Progenitor cell of endocrine pancreas (in vitro differentiated cells): ENCODE data around the gene BRD1. TPM values are rescaled to one million over a fixed set of nuclear protein-coding genes. Genes with fewer than 3 reads are reported as not detected.

Source experiments
- DNase-seq: peaks from one replicate; pipeline ENCODE4 v3.0.0; 2021; ENCODE audit warnings: low spot score; ENCODE audit not compliant: unreplicated experiment
- H3K27ac Mint-ChIP-seq: 2 replicates; pipeline ENCODE4 v1.8.0; 2021; ENCODE audit warnings: mild to moderate bottlenecking, moderate library complexity, mixed read lengths
- H3K27me3 Mint-ChIP-seq: 2 replicates; pipeline ENCODE4 v1.8.0; 2021; ENCODE audit warnings: mixed read lengths
- H3K36me3 Mint-ChIP-seq: 2 replicates; pipeline ENCODE4 v1.8.0; 2022; ENCODE audit warnings: mixed read lengths; ENCODE audit not compliant: insufficient read depth
- H3K4me1 Mint-ChIP-seq: 2 replicates; pipeline ENCODE4 v1.8.0; 2021; ENCODE audit warnings: low read depth, mixed read lengths
- H3K4me3 Mint-ChIP-seq: 2 replicates; pipeline ENCODE4 v1.8.0; 2021; ENCODE audit warnings: low read depth, mild to moderate bottlenecking, moderate library complexity, mixed read lengths
- H3K9me3 Mint-ChIP-seq: 2 replicates; pipeline ENCODE4 v1.8.0; 2021; ENCODE audit warnings: low read depth, mixed read lengths
- CTCF ChIP-seq: fragments of 200-600 bp; sonication (generic); IDR thresholded peaks from one replicate; pipeline ENCODE4 v1.5.0; 2021; ENCODE audit warnings: antibody characterized with exemption, mild to moderate bottlenecking; ENCODE audit not compliant: unreplicated experiment
- total RNA-seq: library from RNA; stranded (reverse); gene quantifications from 2 replicates; pipeline ENCODE4 v1.2.1, GENCODE V29; 2021

The BRD1 gene
- total RNA-seq, 1 donor from 2014 or later = 65.7 TPM

GRCh38 chr22:49779211-49779610 lies 48.5 kb downstream of the BRD1 start:
- H3K36me3 Mint-ChIP-seq = peaks cover 14% of the 10 kb centered on the region
- H3K4me3 Mint-ChIP-seq = no peak overlapping the region
- peak overlapping the region; percentile 64 for H3K27ac Mint-ChIP-seq
- H3K27me3 Mint-ChIP-seq = no peaks in the 10 kb centered on the region
- no peak for TF ChIP-seq CTCF
- no peaks in the 10 kb centered on the region for H3K4me1 Mint-ChIP-seq
- H3K9me3 Mint-ChIP-seq = no peaks in the 10 kb centered on the region
- DNase-seq = no peak

DNA sequence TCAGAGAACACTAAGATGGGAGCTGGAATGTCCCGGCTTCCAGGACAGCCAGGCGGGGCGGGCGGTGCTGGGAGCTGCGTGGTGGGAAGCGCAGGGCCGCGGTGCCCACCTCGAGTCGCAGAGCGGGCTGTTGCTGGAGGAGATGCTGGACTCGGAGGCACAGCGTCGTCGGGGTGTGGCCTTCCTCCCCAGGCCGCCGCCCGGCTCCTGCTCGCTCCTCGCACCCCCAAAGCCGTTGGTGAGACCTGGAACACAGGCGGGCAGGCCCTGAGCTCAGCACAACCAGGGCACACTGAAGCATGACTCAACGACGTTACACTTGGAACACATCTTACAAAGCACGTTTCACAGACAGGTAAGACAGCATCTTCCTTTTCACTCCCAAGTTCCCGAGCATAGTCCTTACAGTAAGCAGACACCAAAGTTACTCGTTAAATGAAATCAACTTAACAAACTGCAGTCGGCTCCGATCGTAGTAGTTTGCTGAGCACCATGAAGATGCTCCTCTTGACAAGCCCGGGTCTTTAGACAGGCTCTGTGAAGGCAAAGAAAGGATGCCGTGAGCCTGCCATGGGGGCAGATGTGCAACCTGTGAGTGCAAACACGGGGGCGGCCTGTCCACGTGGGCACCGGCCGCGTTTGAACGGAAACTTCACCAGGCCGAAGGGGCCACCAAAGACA lies 50.0 kb downstream of the BRD1 start:
- Mint-ChIP-seq H3K36me3 (peaks cover 18% of the 10 kb centered on the region), H3K4me1 (no peaks in the 10 kb centered on the region), H3K27ac (no peak overlapping the region), H3K4me3 (no peak overlapping the region), H3K9me3 (no peaks in the 10 kb centered on the region), H3K27me3 (no peaks in the 10 kb centered on the region)
- TF ChIP-seq CTCF = no peak
- no peak for DNase-seq

DNA sequence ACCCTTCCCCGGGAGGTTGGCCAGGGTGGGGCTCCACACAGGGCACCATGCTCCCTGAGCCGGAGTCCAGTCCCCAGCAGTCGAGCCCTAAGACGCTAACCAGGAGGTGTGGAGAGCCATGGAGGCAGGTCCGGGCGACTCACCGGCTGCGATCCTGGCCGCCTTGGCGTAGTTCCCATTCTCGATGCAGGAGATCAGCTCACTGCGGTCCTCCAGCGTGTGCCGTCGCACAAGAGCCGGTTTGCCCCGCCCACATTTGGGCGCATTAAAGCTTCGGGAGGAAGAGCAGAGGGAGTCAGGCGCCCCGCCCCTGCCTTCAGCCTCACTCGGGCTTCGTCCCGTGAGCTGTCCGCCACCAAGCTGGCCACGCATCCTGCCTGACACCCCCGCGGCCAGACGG lies 50.8 kb downstream of the BRD1 start:
- no peaks in the 10 kb centered on the region for H3K27me3 Mint-ChIP-seq
- H3K27ac Mint-ChIP-seq = no peak overlapping the region
- peaks cover 18% of the 10 kb centered on the region for H3K36me3 Mint-ChIP-seq
- no peak for DNase-seq
- H3K9me3 Mint-ChIP-seq = no peaks in the 10 kb centered on the region
- no peak overlapping the region for H3K4me3 Mint-ChIP-seq
- H3K4me1 Mint-ChIP-seq = no peaks in the 10 kb centered on the region
- no peak for TF ChIP-seq CTCF

DNA sequence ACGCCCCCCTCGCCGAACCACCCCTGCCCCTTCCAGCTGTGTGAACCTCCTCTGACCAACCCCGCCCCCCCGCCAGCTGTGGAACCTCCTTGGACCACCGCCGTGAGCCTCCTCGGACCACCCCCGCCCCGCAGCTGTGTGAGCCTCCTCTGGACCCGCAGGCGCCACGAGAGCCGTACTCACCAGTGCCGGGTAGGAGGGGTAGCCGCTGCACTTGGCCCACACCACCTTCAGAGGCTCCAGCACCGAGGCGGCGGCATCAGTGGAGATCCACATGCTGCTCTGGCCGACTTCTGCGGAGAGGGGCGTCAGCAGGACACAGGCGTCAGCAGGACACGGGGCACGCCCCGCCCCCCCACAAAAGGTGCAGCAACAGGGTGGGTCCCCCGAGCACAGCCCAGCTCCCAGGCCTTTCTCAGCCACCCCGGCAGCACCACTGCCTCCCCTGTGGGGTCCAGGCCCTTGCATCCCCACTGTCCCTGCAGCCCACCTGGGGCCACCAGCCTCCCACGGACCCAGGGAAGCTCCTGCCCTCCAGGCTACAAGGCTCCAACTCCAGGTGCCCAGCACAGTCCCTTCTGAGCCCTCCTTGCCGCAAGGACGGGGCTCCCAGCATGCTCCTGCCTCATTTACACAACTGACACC lies 51.7 kb downstream of the BRD1 start:
- H3K9me3 Mint-ChIP-seq = no peaks in the 10 kb centered on the region
- no peak overlapping the region for H3K4me3 Mint-ChIP-seq
- no peak for TF ChIP-seq CTCF
- no peak for DNase-seq
- no peaks in the 10 kb centered on the region for H3K4me1 Mint-ChIP-seq
- peaks cover 18% of the 10 kb centered on the region for H3K36me3 Mint-ChIP-seq
- H3K27me3 Mint-ChIP-seq = no peaks in the 10 kb centered on the region
- no peak overlapping the region for H3K27ac Mint-ChIP-seq

DNA sequence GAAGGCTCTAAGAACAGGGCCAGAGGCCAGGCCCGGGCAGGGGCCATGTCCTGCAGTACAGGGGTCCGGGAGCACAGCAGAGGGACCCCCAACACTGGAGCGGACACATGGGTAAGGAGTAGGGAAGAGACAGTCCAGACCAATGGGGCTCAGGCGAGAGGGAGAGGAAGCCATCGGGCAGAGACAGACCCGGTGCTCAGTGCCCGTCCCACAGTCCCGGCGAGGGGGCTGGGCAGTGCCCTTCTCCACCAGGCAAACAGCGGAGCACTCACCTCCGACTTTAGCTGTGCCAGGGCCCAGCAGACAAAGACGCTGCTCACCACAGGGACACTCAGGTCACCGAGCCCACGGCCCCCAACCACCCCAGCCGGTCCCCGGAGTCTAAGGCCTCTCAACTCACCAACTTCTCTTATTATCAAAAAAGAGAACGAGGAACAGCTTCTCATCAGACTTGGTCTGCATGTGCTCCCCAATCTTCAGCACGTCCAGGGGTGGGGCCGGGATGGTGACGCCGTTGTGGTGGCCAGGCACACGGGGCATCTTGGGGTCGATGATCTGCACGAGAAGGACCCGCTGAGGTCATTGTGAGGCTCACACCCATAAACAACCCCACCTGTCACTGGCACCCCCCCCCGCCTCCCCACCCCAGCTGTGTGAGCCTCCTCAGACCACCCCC lies 52.3 kb downstream of the BRD1 start:
- H3K27me3 Mint-ChIP-seq = no peaks in the 10 kb centered on the region
- DNase-seq = no peak
- no peak for TF ChIP-seq CTCF
- H3K36me3 Mint-ChIP-seq = peaks cover 18% of the 10 kb centered on the region
- no peak overlapping the region for H3K27ac Mint-ChIP-seq
- no peaks in the 10 kb centered on the region for H3K4me1 Mint-ChIP-seq
- H3K4me3 Mint-ChIP-seq = no peak overlapping the region
- H3K9me3 Mint-ChIP-seq = no peaks in the 10 kb centered on the region
